Stimulated activated CD4-positive, alpha-beta T cell treated with anti-CD3 and anti-CD28 coated beads, Interleukin-12 subunit alpha, Interleukin-12 subunit beta, amount 100 ng/mL, for 24 hours (primary cell): ENCODE measurements around the gene DOHH.
A peak's percentile ranks its signal among the peaks of the same experiment; 100 is the strongest.

Experiments used
- DNase-seq, 2 experiments: peaks; one replicate each; pipeline ENCODE4 v3.0.0-alpha.2; 2020; ENCODE audit warnings: low read depth in 2 of 2

The DOHH gene

GRCh38 chr19:3503036-3503572, 2.6 kb upstream of the DOHH start:
- DNase-seq = no peak

DNA sequence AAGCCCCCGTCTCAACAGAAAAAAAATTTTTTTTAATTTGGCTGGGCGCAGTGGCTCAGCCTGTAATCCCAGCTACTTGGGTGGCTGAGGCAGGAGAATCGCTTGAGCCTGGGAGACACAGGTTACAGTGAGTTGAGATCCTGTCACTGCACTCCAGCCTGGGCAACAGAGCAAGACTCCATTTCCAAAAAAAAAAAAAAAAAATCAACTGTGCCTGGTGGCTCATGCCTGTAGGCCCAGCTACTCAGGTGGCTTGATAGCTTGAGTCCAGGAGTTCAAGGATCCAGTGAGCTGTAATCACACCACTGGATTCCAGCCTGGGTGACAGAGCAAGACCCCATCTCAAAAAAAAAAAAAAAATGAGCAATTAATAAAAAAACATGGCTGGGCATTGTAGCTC, 1.3 kb upstream of the DOHH start:
- DNase-seq = no peak

- no peak for DNase-seq
These were observed 591 bp downstream of the DOHH start for GRCh38 chr19:3499738-3500428.

GRCh38 chr19:3497757-3498520, 2.5 kb downstream of the DOHH start:
- DNase-seq = no peak

- no peak for DNase-seq
These were observed 3.8 kb downstream of the DOHH start for GRCh38 chr19:3496392-3497273.

DNA sequence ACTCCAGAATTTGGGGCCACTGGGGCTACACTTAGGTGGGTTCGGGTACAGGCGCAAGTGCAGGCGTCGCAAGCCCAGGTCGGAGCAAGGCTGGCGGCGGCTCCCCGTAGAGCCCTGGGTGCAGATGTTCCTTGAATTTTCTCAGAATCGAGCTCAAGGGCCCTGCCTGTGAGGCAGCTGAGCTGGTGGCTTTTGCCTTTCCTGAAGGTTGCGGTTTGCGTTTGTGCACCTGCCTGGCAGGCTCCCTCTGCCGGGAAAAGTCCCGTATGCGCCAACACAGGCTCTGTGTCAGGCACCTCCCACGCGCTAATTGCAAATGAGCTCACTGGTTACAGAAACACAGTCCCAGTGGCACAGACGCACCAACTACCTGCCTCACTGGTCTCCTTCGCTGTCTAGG, 5.9 kb downstream of the DOHH start:
- peak in 1 of 2 experiments; percentile 62 for DNase-seq

- DNase-seq = peak in 1 of 2 experiments; percentile 28
These were observed 6.4 kb downstream of the DOHH start for GRCh38 chr19:3494051-3494450.

DNA sequence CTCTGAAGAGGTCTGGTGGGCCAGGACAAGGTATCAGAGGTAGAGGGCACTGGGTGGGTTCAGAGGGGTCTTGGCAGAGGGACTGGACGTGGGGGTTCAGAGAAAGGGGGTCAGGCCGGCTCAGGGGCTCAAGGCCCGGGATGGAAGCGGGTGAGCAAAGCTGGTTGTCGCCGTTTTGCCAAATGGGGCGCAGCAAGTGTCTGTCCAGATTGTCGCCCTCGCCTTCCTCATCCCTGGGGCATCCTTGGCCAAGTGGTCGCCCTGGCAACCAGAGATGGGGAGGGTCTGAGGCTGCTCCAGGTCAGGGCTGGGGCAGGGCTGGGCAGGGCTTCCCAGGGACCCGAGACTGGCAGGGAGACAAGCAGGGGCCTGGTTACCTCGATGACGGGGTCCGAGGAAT, 6.8 kb downstream of the DOHH start:
- no peak for DNase-seq

DNA sequence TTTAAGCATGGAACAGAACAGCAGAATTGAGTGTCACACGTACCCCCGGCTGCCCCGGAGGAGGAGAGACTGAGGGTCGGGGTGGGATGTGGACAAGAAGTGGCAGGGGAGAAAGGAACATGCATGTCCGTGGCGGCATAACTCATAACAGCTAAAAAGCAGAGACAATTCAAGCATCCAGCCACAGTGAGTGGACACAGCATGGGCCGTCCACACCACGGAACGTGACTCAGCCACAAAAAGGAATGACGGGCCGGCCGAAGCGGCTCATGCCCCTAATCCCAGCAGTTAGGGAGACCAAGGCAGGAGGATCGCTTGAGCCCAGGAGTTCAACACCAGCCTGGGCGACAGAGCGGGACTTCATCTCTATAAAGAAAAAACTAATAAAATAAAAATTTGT, 7.6 kb downstream of the DOHH start:
- DNase-seq = no peak

- DNase-seq = no peak
These were observed 8.2 kb downstream of the DOHH start for GRCh38 chr19:3492131-3492839.

GRCh38 chr19:3491396-3492119, 8.9 kb downstream of the DOHH start:
- DNase-seq = no peak

DNA sequence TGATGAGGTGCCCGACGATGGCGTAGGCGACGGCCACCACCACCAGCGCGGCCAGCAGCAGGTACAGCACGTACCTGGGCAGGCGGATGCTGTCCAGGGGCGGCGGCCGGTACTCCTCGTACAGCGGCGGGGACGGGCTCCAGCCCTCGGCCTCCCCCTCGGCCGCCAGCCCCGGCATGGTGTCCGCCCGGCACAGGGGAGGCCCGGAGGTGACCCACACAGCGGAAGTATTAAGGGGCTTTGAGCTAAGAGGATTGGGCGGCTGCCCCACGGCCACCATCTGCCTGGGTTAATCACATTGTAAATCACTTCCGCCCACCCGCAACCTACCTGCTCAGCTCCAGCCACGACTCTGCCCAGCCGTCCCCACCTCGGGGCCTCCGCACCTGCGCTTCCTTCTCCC, 17.2 kb downstream of the DOHH start, which contains the start of gene SMIM44:
Gene SMIM44, minus strand, starts transcription at position 216 of the 403 bp plus-strand sequence. Its CDS starts 38 bp downstream, at position 178.
- DNase-seq = no peak

DNA sequence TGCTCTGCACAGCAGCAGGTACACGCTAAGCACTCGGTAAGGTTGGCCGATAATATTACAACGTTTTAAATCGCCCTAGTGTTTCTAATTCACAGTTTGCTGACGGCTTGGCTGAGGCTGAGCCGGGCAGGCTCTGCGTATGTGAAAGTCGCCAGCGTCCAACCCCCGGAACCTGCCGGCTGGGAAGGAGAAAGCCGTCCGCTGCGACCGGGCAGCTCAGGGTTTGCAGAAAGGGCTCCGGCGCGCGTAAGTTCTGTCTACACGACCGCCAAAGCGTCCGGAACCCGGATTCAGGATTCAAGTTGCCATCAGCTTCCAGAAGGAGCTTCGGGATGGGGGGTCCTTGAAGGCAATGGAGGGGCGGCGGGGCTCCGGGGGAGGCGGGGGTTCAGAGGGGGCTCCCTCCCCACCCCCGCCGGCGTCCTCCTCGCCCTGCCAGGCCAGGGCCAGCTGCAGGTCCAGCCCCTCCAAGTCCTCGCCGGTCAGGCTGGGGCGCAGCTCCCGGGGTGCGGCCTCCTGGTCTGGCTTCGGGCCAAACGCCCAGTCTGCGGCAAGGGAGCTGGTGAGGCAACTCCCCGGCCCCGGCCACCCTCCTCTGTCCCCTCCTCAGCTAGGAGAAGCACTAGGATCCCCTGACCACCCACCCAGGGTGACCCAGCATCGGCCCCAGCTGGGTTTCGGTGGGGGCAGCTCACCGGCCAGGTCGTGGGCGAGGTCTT, 17.8 kb downstream of the DOHH start:
- DNase-seq = no peak

DNA sequence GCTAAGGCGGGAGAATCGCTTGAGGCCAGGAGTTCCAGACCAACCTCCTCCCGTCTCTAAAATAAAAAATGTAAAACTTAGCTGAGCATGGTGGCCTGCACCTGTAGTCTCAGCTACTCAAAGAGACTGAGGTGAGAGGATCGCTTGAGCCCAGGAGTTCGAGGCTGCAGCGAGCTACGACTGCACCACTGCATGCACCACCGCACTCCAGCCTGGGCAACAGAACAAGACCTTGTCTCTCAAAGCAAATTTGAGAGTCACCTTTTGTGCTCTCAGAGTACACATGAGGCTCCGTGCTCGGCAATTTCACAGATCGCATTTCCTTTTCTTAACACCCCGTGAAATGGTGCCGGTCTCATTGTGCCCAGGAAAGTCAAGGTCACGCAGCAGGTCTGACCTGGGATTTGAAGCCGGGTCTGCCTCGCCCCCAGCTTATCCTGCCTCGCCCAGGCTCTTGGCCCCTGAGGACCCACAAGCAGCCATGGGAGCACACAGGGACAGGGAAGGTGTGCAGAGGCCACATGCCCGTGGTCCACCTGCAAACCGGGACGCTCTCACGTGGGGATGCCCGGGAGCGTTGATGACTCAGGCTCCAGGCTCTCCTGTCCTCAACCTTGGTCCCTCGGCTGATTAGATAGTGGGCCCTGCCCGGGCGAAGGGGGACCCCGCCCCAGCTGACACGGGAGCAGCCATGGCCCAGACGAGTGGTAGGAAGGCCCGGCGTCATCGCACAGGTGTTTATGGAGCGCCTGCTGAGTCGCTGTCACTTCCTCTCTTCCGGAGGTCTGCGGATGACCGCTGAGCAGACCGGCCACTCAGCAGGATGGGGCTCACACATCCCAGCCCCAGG, 19.0 kb downstream of the DOHH start:
- DNase-seq = no peak

GRCh38 chr19:3480383-3481091, 19.9 kb downstream of the DOHH start, which contains the start of gene SMIM24:
Gene SMIM24 (minus strand): TSS chr19:3480525. CDS start chr19:3480463, 62 bp downstream.
- no peak for DNase-seq

DNA sequence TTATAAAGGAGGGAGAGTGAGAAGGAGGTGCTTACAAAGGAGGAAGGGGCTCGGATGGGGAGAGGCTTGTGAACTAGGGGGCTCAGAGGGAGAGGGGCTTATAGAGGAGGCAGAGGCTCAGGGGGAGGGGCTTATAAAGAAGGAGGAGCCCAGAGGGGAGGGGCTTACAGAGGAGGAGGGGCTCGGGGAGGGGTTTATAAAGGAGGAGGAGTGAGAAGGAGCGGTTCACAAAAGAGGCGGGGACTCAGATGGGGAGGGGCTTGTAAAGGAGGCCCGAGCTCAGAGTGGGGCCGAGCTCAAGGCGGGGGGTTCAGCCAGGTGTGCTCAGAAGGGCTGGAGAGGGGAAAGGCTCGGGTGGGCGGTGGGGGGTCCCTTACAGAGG, 20.6 kb downstream of the DOHH start:
- no peak for DNase-seq

DNA sequence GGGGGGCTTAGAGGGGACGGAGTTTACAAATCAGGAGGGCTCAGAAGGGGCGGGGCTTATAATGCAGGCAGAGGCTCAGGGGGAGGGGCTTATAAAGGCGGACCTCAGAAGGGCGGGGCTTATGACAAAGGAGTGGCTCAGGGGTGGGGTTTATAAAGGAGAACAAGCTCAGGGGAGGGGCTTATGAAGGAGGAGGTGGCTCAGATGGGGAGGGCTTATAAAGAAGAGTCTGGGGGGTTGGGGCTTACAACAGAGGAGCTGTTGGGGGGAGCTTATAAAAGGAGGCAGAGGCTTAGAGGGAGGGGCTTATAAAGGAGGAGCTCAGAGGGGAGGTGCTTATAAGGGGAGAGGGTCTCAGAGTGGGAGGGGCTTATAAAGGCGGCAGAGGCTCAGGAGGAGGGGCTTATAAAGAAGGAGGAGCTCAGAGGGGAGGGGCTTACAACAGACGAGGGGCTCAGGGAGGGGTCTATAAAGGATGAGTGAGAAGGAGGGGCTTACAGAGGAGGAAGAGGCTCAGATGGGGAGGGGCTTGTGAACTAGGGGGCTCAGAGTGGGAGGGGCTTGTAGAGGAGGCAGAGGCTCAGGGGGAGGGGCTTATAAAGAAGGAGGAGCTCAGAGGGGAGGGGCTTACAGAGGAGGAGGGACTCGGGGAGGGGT, 21.2 kb downstream of the DOHH start:
- no peak for DNase-seq
